HG03432 (cell line): ENCODE measurements around the gene ZNF44.
"Not testable (repeated sequence)": the region's sequence is repeated elsewhere in the genome, so short reads cannot be mapped to it uniquely, and the experiment has no call there.

ENCODE experiments used
- ATAC-seq: cut with Tn5 transposase; IDR thresholded peaks from one replicate; pipeline ENCODE4 v1.9.1; 2021; ENCODE audit warnings: mild to moderate bottlenecking, moderate library complexity; ENCODE audit not compliant: unreplicated experiment

Gene ZNF44

DNA sequence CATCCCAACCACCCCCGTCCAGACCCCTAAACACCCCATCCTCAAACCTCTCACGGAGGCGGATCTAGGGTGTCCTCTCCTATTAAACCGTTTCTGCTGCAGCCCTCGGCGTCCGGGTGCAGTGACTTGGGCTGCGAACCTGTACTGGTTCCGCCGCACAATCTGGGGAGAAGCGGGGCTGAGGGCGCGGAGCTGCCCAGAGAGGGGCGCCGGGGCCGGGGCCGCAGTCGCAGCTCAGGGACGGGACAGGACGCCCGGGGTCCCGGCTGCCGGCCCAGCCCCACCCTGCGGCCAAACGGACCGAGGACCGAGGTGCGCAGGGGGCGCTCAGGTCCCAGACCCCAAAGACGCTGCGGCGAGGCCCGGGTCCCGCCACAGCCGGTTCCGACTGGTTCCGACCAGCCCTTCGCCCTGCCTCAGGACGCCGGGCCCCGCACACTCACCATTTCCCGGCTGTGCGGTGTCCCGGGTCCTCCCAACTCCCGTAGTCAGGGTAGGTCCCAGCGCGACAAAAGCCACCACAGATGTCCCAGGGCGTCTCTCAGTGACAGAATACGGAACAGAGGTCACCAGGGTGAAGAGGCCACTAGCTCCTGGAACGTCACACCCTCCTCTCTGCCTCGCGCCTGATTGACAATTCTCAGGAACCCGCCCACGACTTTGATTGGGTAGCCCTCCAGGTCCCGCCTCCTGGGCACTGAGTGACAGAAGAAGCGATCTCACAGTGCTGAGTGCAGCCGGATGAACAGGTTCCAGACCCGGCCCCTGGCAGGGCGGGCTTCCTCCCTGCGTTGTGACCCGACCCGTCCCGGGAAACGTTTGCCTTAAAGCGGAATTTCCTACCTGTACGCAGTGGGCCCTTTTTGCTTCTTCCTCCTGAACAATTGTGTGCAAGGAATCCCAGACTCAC lies at the start of gene ZNF44:
Gene ZNF44, minus strand, starts transcription at position 635 of the 910 bp plus-strand sequence. Its CDS starts 189 bp downstream, at position 446.
- ATAC-seq = peak; percentile 87

DNA sequence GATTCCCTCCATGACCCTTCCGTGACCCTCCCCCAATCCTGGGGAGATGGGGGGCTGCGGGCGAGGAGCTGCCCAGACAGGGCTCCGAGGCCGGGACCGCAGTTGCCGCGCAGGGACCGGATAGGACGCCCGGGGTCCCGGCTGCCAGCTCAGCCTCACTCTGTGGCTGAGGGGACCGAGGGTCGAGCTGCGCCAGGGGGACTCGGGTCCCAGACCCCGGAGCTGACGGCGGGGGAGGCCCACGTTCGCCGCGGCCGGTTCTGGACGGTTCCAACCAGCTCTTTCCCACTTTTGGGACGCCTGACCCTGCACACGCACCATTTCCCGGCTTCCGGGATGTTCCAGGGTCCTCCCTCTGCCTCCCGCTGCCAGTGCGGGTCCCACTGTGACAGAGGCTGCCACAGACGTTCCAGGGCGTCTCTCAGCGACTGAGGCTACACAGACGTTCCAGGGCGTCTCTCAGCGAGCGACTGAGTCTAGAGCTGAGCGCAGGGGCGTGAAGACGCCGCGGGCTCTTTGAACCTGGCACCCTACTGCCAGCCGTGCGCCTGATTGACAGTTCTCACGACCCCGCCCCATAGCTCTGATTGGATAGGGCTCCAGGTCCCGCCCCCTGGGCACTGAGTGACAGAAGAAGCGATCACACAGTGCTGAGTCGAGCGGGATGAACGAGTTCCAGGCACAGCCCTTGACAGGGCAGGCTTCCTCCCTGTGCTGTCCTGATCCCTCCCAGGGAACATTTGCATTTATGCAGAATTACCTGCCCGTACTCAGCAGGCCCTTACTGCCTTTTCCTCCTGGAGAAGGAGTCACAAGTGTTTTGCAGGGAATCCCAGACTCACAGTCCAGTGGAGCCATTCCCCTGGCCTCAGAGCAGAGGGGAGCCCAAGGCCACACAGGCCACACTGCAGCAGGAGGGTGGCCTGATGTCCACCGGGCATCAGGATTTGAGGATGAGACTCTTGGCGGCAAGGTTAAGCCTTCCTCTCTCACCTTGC lies 38.8 kb upstream of the ZNF44 start, which contains the start of gene ZNF563:
Gene ZNF563, minus strand, starts transcription at position 472 of the 998 bp plus-strand sequence. Its CDS starts 151 bp downstream, at position 321.
- ATAC-seq = peak; percentile 94

DNA sequence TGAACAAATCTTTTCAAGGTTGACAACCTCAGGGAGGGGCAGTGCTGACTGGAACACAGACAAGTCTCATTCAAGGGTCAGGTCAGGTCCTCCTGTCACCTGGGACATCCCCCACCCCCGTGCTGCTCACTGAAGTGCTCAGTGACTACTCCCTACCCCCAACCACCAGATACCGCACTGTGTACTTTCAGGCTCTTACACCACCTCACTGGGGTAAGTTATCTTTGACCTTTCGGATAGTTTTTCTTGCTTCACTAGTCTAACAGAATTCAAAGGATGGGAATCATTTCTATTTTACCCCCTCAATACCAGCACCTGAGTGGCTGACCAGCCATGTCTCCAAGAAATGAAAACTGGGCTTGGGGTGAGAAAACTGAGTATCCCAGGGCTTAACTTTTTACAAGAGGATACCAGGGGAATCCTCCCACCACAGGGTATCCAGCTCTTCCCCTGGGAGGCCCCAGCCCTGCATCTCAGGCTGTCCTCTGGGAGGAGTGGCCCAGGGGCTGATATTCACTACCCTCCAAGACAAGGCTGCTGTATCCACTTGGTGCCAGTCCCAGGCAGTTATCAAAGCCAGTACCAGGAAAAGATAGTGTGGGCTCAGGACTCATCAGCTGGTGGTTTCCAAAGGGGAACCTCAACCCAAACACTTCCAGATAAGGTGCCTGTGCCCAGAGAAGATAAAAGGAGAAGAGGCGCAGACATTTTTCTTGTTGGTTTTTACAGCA lies 36.7 kb upstream of the ZNF44 start:
- ATAC-seq = no peak

DNA sequence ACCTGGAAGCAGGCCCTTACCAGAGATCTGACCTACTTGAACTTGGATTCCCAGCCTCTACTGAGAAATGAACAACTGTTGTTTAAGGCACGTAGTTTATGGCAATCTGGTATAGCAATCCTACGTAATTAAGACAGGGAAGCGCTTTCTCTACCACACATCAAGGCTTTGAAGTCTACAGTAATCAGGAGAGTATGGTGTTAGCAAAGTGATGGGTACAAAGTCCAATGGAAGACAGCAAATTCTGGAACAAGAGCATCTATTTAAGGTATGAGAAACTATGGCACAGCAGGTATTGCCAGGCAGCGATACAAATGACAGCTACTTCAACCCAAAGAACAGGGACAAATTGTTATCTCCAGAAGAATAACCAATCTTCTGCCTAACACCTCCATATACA lies 35.7 kb upstream of the ZNF44 start:
- no peak for ATAC-seq

DNA sequence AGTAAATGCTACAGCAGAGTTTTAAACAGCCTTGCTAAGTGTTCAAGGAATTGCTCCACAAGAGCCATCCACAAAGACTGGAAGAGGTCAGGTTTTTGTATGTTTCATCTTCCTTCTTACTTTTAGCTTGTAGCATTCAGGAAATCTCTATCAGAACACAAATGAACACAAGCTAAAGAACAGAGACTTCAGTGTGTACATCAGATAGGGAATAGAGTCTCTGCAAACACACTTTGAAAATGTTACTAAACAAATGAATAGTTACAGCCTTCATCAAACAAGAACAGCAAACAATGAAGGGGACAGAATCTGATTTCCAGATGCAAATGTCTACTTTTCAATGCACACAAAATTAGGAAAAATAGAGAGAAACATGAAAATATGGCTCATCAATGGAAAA lies 31.0 kb upstream of the ZNF44 start:
- no peak for ATAC-seq

DNA sequence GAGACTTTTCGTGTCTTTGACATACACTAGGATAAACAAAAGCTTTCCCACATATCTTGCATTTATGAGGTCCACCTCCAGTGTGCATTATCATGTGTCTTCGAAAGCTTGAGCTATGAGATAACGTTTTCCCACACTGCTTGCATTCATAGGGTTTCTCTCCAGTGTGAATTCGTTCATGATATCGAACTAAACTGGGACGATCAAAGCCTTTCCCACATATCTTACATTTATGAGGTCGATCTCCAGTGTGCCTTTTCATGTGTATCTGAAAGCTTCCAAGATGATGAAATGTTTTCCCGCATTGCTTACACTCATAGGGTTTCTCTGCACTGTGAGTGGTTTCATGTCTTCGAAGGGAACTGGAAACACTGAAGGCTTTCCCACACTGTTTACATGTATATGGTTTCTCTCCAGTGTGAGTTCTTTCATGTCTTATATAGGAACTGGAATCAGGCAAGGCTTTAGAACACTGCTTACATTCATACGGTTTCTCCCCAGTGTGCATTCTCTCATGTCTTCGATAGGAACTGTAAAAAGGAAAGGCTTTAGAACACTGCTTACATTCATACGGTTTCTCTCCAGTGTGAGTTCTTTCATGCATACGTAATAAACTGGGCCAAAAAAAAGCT lies 24.2 kb upstream of the ZNF44 start:
- ATAC-seq = no peak

DNA sequence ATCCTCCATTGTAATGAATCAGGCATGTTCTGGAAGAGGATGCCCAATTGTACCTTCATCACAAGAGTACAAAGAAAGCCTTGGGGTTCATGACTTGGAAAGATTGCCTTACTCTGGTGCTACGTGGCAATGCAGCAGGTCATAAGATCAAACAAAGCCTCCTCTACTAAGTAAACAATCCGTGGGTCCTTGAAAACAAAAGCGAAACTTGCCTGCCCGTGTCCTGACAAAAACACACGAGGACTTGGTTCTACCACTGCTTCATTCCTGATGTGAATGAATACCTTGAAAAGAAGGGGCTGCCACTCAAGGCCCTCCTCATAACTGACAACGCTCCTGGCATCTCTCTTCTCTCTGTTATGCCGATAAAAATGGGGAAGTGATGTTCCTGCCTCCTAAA lies 19.9 kb upstream of the ZNF44 start:
- no peak for ATAC-seq

DNA sequence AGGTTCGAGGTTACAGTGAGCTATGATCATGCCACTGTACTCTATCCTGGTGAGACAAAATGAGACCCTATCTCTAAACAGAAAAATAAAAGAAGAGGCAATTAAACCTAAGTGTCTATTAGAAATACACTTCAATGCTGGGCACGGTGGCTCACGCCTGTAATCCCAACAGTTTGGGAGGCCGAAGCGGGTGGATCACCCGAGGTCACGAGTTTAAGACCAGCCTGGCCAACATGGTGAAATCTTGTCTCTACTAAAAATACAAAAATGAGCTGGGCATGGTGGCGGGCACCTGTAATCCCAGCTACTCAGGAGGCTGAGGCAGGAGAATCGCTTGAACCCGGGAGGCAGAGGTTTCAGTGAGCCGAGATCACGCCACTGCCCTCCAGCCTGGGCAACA lies 14.2 kb upstream of the ZNF44 start:
- not testable (repeated sequence) for ATAC-seq

DNA sequence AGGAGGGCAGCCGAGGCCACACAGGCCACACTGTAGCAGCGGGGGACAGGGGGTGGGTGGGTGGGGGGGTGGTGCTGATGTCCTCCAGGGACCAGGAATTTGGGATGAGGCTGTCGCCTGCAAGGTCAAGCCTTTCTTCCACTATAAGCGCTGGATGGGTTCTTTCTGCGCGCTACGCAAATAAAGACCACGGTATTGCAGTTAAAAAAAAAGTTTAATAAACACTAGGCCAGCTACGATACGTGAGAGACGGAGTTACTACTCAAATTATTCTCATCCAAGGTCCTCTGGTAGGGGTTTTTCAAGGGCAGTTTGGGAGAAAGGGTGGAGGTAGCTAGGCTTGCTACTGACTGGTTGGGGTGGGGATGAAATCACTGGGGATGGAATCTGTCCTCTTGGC lies 508 bp upstream of the ZNF44 start:
- no peak for ATAC-seq

DNA sequence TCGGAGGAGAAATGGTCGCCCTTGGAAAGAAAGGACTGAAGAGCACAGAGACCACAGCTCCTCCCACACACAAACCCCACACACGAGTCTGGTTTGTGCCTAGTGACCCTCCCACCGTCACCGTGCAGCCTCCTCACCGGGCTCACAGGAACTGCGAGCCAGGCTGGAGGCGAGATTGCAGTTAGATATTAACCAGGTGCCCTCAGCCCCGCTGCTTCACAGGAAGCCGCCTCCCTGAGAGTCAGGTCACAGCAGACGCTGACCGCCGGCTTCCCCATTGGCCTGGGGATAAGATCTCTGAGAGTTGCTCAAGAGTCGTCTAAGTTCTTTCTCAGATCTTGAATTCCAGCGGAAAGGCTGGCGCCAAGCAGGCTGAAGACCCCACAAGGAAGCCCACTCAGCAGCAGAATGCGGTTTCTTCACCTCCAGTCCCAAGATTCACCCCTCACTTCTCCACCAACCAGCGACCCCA lies 870 bp downstream of the ZNF44 start:
- peak; percentile 53 for ATAC-seq

DNA sequence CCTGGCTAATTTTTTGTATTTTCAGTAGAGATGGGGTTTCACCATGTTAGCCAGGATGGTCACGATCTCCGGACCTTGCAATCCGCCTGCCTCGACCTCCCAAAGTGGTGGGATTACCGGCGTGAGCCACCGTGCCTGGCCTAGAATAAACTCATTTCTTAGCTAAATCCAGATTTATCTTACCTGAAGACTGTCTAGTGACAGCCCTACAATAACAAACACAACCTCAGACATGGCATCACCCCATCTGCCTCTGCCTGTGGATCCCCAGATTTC lies 5.0 kb downstream of the ZNF44 start:
- ATAC-seq = no peak

DNA sequence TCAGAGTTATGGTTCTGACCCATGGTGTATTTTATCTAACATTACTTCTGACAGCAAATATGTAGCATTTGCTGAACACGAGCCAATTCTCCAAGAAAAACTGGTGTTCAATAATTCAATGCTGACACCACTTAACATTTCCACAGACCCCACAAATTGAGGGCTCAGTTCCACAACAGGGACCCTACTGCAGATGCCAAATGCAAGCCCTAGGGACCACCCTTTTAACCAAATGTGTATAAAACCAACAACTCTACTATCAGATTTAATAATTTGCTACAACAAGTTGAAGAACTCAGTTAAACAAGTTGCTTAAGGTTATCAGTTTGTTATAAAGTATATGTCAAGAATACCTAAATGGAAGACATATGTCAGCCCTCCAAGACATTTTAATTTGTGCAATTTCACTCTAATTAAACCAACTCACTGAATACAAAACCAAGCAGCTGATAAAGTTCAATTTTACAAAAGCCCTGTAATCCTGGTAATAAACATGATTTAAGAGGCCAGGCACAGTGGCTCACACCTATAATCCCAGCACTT lies 6.7 kb downstream of the ZNF44 start:
- no peak for ATAC-seq

DNA sequence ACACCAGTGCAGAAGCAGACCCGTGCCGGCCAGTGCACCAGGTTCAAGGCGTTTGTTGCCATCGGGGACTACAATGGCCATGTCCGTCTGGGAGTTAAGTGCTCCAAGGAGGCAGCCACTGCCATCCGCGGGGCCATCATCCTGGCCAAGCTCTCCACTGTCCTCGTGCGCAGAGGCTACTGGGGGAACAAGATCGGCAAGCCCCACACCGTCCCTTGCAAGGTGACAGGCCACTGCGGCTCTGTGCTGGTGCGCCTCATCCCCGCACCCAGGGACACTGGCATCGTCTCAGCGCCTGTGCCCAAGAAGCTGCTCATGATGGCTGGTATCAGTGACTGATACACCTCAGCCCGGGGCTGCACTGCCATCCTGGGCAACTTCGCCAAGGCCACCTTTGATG lies 10.1 kb downstream of the ZNF44 start:
- ATAC-seq = no peak

DNA sequence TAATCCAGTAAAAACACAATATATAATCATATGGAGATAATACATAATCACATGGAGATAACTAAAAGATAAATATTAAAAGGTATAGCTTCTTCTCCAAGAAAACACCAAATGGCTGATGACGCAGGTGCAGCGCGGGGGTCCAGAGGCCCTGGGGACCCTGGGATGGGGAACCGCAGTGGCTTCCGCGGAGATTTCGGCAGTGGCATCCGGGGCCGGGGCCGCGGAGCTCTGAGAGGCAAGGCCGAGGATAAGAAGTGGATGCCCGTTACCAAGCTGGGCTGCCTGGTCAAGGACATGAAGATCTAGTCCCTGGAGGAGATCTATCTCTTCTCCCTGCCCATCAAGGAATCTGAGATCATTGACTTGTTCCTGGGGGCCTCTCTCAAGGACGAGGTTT lies 10.5 kb downstream of the ZNF44 start:
- ATAC-seq = no peak

DNA sequence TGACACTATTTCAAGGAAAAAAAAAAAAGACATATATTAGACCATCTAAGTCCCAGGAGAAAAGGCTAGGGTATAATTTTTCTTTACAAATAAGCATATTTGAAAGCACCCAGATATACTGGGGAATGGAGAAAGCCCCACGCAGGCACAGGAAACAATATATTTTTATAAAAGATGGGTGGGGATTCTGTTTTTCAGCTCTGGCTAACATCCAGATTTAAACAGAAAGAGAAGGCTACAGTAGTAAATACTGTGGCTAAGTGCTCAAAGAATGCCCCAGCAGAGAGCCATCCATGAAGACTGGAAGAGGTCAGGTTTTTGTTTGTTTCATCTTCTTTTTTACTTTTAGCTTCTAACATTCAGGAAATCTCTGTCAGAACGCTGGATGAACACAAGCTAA lies 16.0 kb downstream of the ZNF44 start:
- ATAC-seq = no peak

DNA sequence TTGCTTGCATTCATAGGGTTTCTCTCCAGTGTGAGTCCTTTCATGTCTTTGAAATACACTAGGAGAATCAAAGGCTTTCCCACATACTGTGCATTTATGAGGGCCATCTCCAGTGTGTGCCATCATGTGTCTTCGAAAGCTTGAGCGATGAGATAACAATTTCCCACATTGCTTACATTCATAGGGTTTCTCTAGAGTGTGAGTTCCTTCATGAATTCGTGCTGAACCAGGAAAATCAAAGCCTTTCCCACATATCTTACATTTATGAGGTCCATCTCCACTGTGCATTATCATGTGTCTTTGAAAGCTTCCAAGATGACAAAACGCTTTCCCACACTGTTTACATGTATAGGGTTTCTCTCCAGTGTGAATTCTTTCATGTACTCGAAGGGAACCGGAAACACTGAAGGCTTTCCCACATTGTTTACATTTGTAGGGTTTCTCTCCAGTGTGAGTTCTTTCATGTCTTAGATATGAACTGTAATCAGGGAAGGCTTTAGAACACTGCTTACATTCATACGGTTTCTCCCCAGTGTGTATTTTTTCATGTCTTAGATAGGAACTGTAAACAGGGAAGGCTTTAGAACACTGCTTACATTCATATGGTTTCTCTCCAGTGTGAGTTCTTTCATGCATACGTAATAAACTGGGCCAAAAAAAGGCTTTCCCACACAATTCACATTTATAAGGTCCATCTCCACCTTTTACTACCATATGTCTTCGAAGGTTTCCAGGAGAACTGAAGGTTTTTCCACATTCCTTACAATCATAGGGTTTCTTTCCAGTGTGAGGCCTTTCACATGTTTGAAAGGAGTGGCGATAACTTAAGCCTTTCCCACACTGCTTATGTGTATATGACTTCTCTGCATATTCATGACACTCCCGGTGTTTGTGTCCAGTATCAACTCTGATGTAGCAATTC lies 21.4 kb downstream of the ZNF44 start:
- no peak for ATAC-seq

DNA sequence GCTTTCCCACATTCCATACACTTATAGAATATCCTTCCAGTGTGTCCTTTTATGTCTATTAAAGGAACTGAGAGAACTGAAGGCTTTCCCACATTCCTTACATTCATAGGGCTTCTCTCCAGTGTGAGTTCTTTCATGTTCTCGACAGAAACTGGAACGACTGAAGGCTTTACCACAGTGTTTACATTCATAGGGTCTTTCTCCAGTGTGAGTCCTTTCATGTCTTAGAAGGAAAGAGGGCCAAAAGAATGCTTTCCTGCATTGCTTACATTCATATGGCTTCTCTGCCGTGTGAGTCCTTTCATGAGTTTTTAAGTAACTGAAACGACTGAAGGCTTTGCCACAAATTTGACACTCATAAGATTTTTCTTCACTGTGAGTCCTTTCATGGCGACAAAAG lies 22.3 kb downstream of the ZNF44 start:
- no peak for ATAC-seq

DNA sequence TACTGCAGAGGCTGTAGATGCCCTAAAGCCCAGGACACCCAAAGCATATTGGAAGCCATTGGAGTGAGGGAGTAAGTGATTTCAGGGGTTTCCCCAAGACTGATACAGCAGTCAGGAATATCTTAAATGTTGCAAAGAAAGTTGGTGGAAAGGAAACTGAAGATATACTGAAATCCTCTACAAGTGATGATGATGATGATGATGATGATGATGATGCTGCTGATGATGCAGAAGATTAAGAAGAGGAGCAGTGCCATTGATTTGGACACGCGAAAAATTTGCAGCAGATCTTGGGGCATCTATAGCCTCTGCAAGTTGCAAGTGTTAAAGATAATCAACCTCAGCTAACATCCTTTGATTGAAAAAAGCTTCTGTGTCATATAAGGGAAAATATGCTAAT lies 23.8 kb downstream of the ZNF44 start:
- ATAC-seq = no peak
